Epithelial cell of proximal tubule (primary cell): Measurements from ENCODE around the gene BTK. TPM values are rescaled to one million over a fixed set of nuclear protein-coding genes. Genes with fewer than 3 reads are reported as not detected.

Source experiments
- DNase-seq: peaks from one replicate; pipeline ENCODE4 v3.0.0-alpha.2; 2011; ENCODE audit warnings: low read depth
- H3K4me3 ChIP-seq: 2 replicates; pipeline ENCODE4 v1.5.1; 2011; ENCODE audit warnings: low read depth, mild to moderate bottlenecking, low read length
- total RNA-seq: library from RNA; depleted of rRNA; stranded (reverse); fragments of >200 nt; gene quantifications from 2 replicates; pipeline ENCODE4 v1.2.3, GENCODE V29; 2015
- TF ChIP-seq, protein P1 (sequence below): conservative IDR thresholded peaks from 2 replicates; pipeline ENCODE4 v1.5.1; 2012; ENCODE audit warnings: low read depth, mild to moderate bottlenecking, low read length

Gene BTK
- total RNA-seq, 1 donor from 2014 or later: not detected

DNA sequence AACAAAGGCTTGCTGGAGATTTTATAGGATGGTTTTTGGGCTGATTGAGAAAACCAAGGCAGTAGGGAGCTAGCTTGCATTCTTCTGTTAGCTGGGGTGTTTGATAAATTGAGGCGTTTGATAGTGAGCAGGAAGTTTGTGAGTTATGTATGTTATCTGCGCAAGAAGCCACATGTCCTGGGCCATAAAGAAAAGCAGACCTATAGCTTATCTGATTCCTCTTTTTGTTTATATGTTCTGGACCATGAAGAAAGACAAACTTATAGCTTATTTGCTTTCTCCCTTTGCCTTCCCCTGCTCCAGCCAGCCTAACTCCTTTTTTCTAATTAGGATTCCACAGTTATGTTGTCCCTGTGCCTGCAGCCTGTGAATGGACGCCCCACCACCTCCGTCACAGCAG, 31.2 kb upstream of the BTK start:
- TF ChIP-seq, protein P1, sequence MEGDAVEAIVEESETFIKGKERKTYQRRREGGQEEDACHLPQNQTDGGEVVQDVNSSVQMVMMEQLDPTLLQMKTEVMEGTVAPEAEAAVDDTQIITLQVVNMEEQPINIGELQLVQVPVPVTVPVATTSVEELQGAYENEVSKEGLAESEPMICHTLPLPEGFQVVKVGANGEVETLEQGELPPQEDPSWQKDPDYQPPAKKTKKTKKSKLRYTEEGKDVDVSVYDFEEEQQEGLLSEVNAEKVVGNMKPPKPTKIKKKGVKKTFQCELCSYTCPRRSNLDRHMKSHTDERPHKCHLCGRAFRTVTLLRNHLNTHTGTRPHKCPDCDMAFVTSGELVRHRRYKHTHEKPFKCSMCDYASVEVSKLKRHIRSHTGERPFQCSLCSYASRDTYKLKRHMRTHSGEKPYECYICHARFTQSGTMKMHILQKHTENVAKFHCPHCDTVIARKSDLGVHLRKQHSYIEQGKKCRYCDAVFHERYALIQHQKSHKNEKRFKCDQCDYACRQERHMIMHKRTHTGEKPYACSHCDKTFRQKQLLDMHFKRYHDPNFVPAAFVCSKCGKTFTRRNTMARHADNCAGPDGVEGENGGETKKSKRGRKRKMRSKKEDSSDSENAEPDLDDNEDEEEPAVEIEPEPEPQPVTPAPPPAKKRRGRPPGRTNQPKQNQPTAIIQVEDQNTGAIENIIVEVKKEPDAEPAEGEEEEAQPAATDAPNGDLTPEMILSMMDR: no peak

DNA sequence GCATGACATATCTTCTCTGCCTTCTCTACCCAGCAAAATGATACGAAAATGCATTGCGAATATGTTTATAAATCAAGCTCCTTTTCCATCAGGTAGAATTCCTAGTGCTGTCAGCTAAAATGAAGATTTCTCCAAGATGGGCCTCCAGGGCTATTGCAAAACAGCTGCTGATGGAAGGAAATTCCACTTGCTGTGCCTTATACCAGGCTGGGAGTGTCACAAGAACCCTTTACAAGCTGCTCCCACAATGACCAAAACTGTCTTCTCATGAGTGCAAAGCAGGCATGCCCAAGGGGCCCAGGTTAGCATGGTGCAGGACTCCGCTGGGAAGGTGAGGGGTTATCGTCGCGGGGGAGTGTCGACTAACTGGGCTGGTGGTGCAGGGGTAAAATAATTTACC, 30.7 kb upstream of the BTK start:
- H3K4me3 ChIP-seq: no peak overlapping the region
- no peak for DNase-seq
- TF ChIP-seq, protein P1: no peak

More for the DNA sequence above, 31.2 kb upstream of the BTK start:
- H3K4me3 ChIP-seq: no peak overlapping the region
- DNase-seq: no peak

DNA sequence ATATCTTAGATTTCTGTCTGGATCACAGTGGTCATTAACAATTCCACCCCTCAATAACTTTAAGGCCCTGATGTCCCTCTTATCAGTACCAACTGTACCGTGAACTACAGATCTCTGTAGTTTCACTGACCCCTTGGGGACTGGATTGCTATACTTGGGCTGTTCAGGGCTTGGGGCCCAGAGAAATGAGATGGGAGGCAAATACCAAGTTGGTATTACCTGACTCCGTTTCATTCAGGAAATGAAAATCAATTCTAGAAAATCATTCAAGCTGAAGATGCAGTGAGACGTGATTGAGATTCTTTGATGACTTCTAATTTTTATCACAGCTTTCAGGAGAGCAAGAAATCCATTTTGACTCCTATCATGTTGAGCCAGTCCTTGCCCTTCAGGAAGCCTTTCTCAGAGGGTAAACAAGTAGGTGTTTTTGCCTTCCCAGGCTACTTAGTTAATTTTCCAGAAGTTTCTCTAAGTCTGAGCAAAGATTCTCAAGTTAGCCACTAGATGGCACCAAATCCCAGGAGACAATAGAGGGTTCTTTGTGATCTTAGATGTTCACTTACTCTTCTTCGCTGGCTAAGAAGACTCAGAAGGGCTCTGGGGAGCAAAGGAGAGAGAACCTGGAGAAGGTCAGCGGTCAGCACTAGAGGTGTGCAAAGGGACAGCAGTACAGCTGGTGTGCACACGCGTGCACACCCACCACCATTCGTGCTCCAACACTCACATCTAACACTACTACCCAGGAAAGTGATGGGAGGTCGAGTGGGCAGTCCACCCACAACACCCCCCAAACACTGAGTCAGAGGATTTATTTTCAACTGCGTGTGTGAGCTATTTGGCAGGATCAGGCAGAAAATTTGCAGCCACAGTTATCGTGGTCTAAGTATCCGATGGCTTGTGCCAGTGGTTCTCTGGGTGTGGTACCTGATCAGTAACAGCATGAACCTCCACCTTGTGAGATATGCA, 29.5 kb upstream of the BTK start:
- TF ChIP-seq, protein P1: peak; percentile 72
- DNase-seq: no peak
- H3K4me3 ChIP-seq: no peak overlapping the region

DNA sequence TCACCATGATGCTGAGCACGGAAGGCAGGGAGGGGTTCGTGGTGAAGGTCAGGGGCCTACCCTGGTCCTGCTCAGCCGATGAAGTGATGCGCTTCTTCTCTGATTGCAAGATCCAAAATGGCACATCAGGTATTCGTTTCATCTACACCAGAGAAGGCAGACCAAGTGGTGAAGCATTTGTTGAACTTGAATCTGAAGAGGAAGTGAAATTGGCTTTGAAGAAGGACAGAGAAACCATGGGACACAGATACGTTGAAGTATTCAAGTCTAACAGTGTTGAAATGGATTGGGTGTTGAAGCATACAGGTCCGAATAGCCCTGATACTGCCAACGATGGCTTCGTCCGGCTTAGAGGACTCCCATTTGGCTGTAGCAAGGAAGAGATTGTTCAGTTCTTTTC, 26.0 kb upstream of the BTK start:
- DNase-seq: no peak
- TF ChIP-seq, protein P1: no peak
- no peak overlapping the region for H3K4me3 ChIP-seq

DNA sequence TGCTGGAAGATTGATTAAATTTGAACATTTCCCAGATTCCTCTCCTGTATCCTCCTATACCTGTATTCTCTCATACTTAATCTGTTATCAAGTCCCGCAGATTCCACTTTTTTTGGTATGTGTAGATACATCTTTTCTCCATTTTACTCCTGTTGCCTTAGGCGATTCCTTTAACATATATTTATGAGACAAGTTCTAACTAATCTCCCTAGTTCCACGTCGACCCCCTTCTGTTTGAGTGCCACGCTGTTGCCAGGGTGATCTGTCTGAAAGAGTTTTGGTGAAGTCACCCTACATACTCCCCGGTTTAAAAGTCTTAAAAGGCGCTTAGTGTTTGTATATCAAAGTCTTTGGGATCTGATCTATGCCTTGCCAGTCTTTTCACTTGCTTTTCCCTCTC, 24.5 kb upstream of the BTK start:
- no peak for DNase-seq
- TF ChIP-seq, protein P1: no peak
- H3K4me3 ChIP-seq: peak overlapping the region; percentile 65

DNA sequence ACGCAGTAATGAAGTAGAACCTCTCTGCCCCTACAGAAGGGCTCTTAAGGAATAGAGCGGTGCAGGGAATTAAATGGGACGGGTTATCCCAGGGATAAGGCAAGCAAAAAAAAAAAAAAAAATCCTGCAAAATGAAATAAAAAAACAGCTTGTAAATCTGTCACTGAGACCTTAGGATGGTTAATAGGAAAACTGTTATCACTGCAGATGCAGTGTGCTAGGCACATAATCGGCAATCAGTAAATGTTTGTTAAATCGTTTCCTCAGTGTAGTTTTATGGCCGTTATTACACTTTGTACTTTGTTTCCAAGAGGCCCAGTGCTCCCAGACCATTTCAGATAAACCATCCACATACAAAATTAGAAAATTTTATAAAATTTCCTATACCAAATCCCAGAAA, 23.1 kb upstream of the BTK start:
- H3K4me3 ChIP-seq: peak overlapping the region; percentile 65
- DNase-seq: no peak
- TF ChIP-seq, protein P1: no peak

DNA sequence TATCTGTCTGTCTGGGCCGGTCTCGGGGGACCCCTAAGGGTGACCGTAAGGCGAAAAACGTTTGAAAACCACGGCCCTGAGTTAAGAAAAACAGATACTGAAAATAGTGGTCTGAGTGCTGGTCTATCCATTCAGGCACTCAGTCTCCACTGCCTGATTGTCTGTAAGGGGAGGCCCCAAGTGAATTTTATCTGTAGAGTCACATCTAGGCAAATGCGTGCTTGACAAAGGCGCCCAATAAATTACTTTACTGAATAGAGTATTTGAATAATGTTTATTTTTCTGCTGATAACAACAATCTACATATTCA, 22.5 kb upstream of the BTK start:
- TF ChIP-seq, protein P1: no peak
- peak overlapping the region; percentile 65 for H3K4me3 ChIP-seq
- no peak for DNase-seq
